ENCODE results near the gene LMAN2. TPM values are rescaled to one million over a fixed set of nuclear protein-coding genes. Genes with fewer than 3 reads are reported as not detected.

The LMAN2 gene
- total RNA-seq, 1 experiment from 2014 or later, result 128 TPM

DNA sequence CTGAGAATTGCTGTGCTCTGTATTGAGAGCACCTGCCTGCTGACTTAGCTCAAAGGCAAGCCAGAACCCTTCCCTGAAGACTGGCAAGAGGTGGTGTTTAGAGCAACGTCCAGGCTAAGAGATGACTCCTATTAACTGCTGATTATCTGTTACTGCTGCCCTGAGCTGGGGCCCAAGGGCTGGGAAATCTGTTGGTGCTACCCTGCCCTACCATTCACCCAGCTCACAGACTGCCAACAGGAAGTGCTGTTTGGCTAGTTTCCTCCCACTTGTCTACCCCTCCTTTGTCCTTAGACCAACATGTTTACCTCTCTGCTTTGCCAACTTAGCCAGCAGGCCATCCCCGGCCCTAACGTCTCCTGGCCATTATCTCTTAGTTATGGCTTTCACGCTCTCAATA is 54.9 kb downstream of the LMAN2 start:
- ATAC-seq, result no peak
- CTCF ChIA-PET, result interaction anchor here (2.4 kb wide), 1 partner anchor 13 kb away, joined by 10 read pairs; no protein-coding TSS in a partner anchor
- Histone ChIP-seq H3K4me1 (ENCODE audit: control insufficient read depth in 1 of 2, insufficient read depth in 2 of 2, low read length in 2 of 2) (peaks cover 6 to 28% of the 10 kb centered on the region in 2 experiments), H3K9me3 (ENCODE audit: control insufficient read depth in 1 of 2, insufficient read depth in 1 of 2, low read depth in 1 of 2, low read length in 2 of 2) (no peaks in the 10 kb centered on the region), H3K4me3 (replicated peaks in 1 of 2; ENCODE audit: low read depth in 1 of 2, low read length in 2 of 2) (no peak overlapping the region), H3K4me2 (ENCODE audit: low read length) (no peak overlapping the region), H3K36me3 (ENCODE audit: control insufficient read depth in 1 of 2, insufficient read depth in 2 of 2, low read length in 2 of 2) (peaks cover 25 to 36% of the 10 kb centered on the region in 2 experiments; a peak in 3 of 4 replicates), H4K20me1 (ENCODE audit: insufficient read depth) (no peaks in the 10 kb centered on the region), H3K27ac (ENCODE audit: low read depth, low read length) (no peak overlapping the region), H2AFZ (ENCODE audit: low read depth, low read length, poor library complexity, severe bottlenecking) (no peak overlapping the region), H3K79me2 (ENCODE audit: insufficient read depth, low read length) (no peaks in the 10 kb centered on the region), H3K27me3 (ENCODE audit: insufficient read depth, low read length) (no peaks in the 10 kb centered on the region), H3K9ac (ENCODE audit: low read length) (no peak overlapping the region), H3K9me2 (ENCODE audit: insufficient read depth) (no peaks in the 10 kb centered on the region)
- TF ChIP-seq CEBPB (IDR thresholded peaks at IDR 0.05; ENCODE audit: low read depth) (no peak), ELF1 (IDR thresholded peaks at IDR 0.05; ENCODE audit: borderline replicate concordance, low read depth) (no peak), EZH2phosphoT487 (IDR thresholded peaks at IDR 0.05; ENCODE audit: borderline replicate concordance) (no peak)
- RAD21 ChIA-PET (ENCODE audit: low non-redundant PET in 1 of 2, low total read pairs in 2 of 2, uncharacterized antibody in 2 of 2, unreplicated experiment in 2 of 2), result no interaction called here
- no TSS peak for BruUV-seq (replicated peaks)
- intact Hi-C loops (cut with micrococcal nuclease), result no loop called here
- DNase-seq (ENCODE audit: low read depth, low spot score), result no peak
- POLR2A ChIA-PET, result no interaction called here

DNA sequence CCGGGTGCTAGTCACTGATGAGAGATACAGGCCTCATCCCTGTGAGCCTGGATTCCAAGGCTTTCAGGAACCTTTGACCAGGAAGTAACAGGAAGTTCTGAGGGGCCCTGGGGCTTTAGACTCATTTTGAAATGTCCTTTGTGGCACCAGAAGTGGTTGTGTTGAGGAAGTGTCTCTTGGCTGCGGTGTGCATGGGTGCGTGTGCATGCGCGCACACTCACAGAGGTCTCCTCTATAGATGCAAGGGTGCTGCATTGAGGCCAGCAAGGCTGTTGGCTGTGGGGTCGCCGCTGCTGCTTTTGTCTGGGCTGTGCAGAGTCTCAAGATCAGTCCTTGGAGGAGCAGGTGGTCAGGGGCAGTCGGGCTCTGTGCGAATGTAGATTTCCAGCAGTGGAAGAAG is 55.5 kb downstream of the LMAN2 start:
- Histone ChIP-seq H2AFZ (ENCODE audit: low read depth, low read length, poor library complexity, severe bottlenecking) (no peak overlapping the region), H3K4me3 (replicated peaks in 1 of 2; ENCODE audit: low read depth in 1 of 2, low read length in 2 of 2) (no peak overlapping the region), H3K9me2 (ENCODE audit: insufficient read depth) (no peaks in the 10 kb centered on the region), H3K9ac (ENCODE audit: low read length) (no peak overlapping the region), H3K79me2 (ENCODE audit: insufficient read depth, low read length) (no peaks in the 10 kb centered on the region), H3K4me2 (ENCODE audit: low read length) (no peak overlapping the region), H4K20me1 (ENCODE audit: insufficient read depth) (no peaks in the 10 kb centered on the region), H3K27ac (ENCODE audit: low read depth, low read length) (no peak overlapping the region), H3K36me3 (ENCODE audit: control insufficient read depth in 1 of 2, insufficient read depth in 2 of 2, low read length in 2 of 2) (peaks cover 26 to 38% of the 10 kb centered on the region in 2 experiments; a peak in 3 of 4 replicates), H3K9me3 (ENCODE audit: control insufficient read depth in 1 of 2, insufficient read depth in 1 of 2, low read depth in 1 of 2, low read length in 2 of 2) (no peaks in the 10 kb centered on the region), H3K27me3 (ENCODE audit: insufficient read depth, low read length) (no peaks in the 10 kb centered on the region), H3K4me1 (ENCODE audit: control insufficient read depth in 1 of 2, insufficient read depth in 2 of 2, low read length in 2 of 2) (peaks cover 0 to 21% of the 10 kb centered on the region in 2 experiments; a peak in 2 of 4 replicates)
- ATAC-seq, result no peak
- no TSS peak for BruUV-seq (replicated peaks)
- DNase-seq (ENCODE audit: low read depth, low spot score), result no peak
- CTCF ChIA-PET, result interaction anchor here (2.4 kb wide), 1 partner anchor 14 kb away, joined by 10 read pairs; no protein-coding TSS in a partner anchor
- TF ChIP-seq ZNF274 (IDR thresholded peaks at IDR 0.05; ENCODE audit: low read depth, low read length), result no peak
- TF ChIP-seq, protein P1, sequence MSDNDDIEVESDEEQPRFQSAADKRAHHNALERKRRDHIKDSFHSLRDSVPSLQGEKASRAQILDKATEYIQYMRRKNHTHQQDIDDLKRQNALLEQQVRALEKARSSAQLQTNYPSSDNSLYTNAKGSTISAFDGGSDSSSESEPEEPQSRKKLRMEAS (IDR thresholded peaks at IDR 0.05), result no peak
- TF ChIP-seq SIN3A (IDR thresholded peaks at IDR 0.05; ENCODE audit: low read depth), result no peak
- TF ChIP-seq POLR2AphosphoS5 (IDR thresholded peaks at IDR 0.05; ENCODE audit: low read depth, low read length), result no peak
- TF ChIP-seq CEBPB (IDR thresholded peaks at IDR 0.05; ENCODE audit: low read depth), result no peak
- TF ChIP-seq, protein P2, sequence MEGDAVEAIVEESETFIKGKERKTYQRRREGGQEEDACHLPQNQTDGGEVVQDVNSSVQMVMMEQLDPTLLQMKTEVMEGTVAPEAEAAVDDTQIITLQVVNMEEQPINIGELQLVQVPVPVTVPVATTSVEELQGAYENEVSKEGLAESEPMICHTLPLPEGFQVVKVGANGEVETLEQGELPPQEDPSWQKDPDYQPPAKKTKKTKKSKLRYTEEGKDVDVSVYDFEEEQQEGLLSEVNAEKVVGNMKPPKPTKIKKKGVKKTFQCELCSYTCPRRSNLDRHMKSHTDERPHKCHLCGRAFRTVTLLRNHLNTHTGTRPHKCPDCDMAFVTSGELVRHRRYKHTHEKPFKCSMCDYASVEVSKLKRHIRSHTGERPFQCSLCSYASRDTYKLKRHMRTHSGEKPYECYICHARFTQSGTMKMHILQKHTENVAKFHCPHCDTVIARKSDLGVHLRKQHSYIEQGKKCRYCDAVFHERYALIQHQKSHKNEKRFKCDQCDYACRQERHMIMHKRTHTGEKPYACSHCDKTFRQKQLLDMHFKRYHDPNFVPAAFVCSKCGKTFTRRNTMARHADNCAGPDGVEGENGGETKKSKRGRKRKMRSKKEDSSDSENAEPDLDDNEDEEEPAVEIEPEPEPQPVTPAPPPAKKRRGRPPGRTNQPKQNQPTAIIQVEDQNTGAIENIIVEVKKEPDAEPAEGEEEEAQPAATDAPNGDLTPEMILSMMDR (IDR thresholded peaks at IDR 0.05 in 2 of 3, conservative IDR thresholded peaks at IDR 0.05 in 1 of 3; ENCODE audit: borderline replicate concordance in 1 of 3, insufficient read depth in 1 of 3, low read depth in 2 of 3, low read length in 2 of 3), result no peak
- no peak for TF ChIP-seq EZH2phosphoT487 (IDR thresholded peaks at IDR 0.05; ENCODE audit: borderline replicate concordance)
- no peak for TF ChIP-seq YY1 (IDR thresholded peaks at IDR 0.05; ENCODE audit: extremely low read depth, insufficient replicate concordance, low read depth, low read length)
- TF ChIP-seq EGR1 (IDR thresholded peaks at IDR 0.05; ENCODE audit: low read depth), result no peak
- TF ChIP-seq ZFX (IDR thresholded peaks at IDR 0.05), result no peak
- RAD21 ChIA-PET (ENCODE audit: low non-redundant PET in 1 of 2, low total read pairs in 2 of 2, uncharacterized antibody in 2 of 2, unreplicated experiment in 2 of 2), result no interaction called here
- POLR2A ChIA-PET, result no interaction called here
- intact Hi-C loops (cut with micrococcal nuclease), result no loop called here
